Neuronal stem cell (in vitro differentiated cells): Measurements from ENCODE around the gene MAST3.

Experiments used
- DNase-seq: peaks from one replicate; pipeline ENCODE4 v3.0.0-alpha.2; 2013; ENCODE audit warnings: low spot score
- H2AFZ ChIP-seq: one replicate; pipeline ENCODE4 v1.6.1; 2013; ENCODE audit warnings: mild to moderate bottlenecking, low read length, inconsistent platforms
- H2AK5ac ChIP-seq: 2 replicates; pipeline ENCODE4 v1.6.1; 2013; ENCODE audit warnings: low read depth, mild to moderate bottlenecking, inconsistent platforms, low read length, moderate library complexity, mixed read lengths
- H2BK120ac ChIP-seq: 2 replicates; pipeline ENCODE4 v1.6.1; 2013; ENCODE audit warnings: low read depth, mild to moderate bottlenecking, inconsistent platforms, low read length, moderate library complexity, mixed read lengths
- H2BK12ac ChIP-seq: one replicate; pipeline ENCODE4 v1.6.1; 2013; ENCODE audit warnings: low read length, inconsistent platforms
- H2BK15ac ChIP-seq: 2 replicates; pipeline ENCODE4 v1.6.1; 2013; ENCODE audit warnings: mild to moderate bottlenecking, low read length, inconsistent platforms, mixed read lengths
- H2BK5ac ChIP-seq: one replicate; pipeline ENCODE4 v1.6.1; 2013; ENCODE audit warnings: inconsistent platforms, mild to moderate bottlenecking, low read length, moderate library complexity
- H3K14ac ChIP-seq: one replicate; pipeline ENCODE4 v1.6.1; 2013; ENCODE audit warnings: low read length, inconsistent platforms
- H3K18ac ChIP-seq: 2 replicates; pipeline ENCODE4 v1.6.1; 2013; ENCODE audit warnings: low read length, inconsistent platforms
- H3K23ac ChIP-seq: 2 replicates; pipeline ENCODE4 v1.6.1; 2013; ENCODE audit warnings: low read depth, mild to moderate bottlenecking, mixed read lengths, low read length, inconsistent platforms; ENCODE audit not compliant: poor library complexity
- H3K27ac ChIP-seq: replicated peaks from 3 replicates; pipeline ENCODE4 v1.5.1; 2013; ENCODE audit warnings: low read length, inconsistent platforms
- H3K27me3 ChIP-seq, 3 experiments: 2 replicates each; pipeline ENCODE4 v1.6.1; 2013; ENCODE audit warnings: low read length in 3 of 3, mild to moderate bottlenecking in 2 of 3, inconsistent platforms in 1 of 3, low read depth in 1 of 3, mixed read lengths in 1 of 3, moderate library complexity in 1 of 3; ENCODE audit not compliant: control insufficient read depth in 3 of 3, insufficient read depth in 3 of 3
- H3K36me3 ChIP-seq, 2 donors: replicated peaks in 1 of 2; 2 replicates each; pipeline ENCODE4 v1.6.1; 2013; ENCODE audit warnings: low read length in 2 of 2; ENCODE audit not compliant: control insufficient read depth in 2 of 2, insufficient read depth in 2 of 2
- H3K4ac ChIP-seq: 2 replicates; pipeline ENCODE4 v1.6.1; 2013; ENCODE audit warnings: inconsistent platforms, mild to moderate bottlenecking, low read length, moderate library complexity
- H3K4me1 ChIP-seq, 2 donors: 1 replicate in 1 of 2; 2 replicates in 1 of 2; pipeline ENCODE4 v1.6.1; 2013; ENCODE audit warnings: low read length in 2 of 2, low read depth in 1 of 2; ENCODE audit not compliant: control insufficient read depth in 2 of 2, insufficient read depth in 1 of 2
- H3K4me2 ChIP-seq: one replicate; pipeline ENCODE4 v1.6.1; 2013; ENCODE audit warnings: mild to moderate bottlenecking, low read length, inconsistent platforms; ENCODE audit not compliant: insufficient read depth, poor library complexity, severe bottlenecking
- H3K4me3 ChIP-seq, 2 donors: 2 replicates each; pipeline ENCODE4 v1.5.1; 2013; ENCODE audit warnings: low read length in 2 of 2, mild to moderate bottlenecking in 2 of 2, inconsistent platforms in 1 of 2, moderate library complexity in 1 of 2
- H3K79me1 ChIP-seq: one replicate; pipeline ENCODE4 v1.6.1; 2013; ENCODE audit warnings: low read depth, mild to moderate bottlenecking, inconsistent platforms, low read length, moderate library complexity
- H3K9ac ChIP-seq: one replicate; pipeline ENCODE4 v1.6.1; 2013; ENCODE audit warnings: mild to moderate bottlenecking, low read depth, low read length, inconsistent platforms; ENCODE audit not compliant: poor library complexity
- H3K9me3 ChIP-seq, 2 donors: replicated peaks in 1 of 2; 2 replicates each; pipeline versions ENCODE3 to v1.6.1; 2013; ENCODE audit warnings: low read length in 2 of 2, mild to moderate bottlenecking in 2 of 2, inconsistent platforms in 1 of 2, low read depth in 1 of 2, mixed read lengths in 1 of 2, moderate library complexity in 1 of 2; ENCODE audit not compliant: control insufficient read depth in 2 of 2, insufficient read depth in 1 of 2
- H4K8ac ChIP-seq: one replicate; pipeline ENCODE4 v1.6.1; 2013; ENCODE audit warnings: low read depth, mild to moderate bottlenecking, inconsistent platforms, low read length, moderate library complexity
- H4K91ac ChIP-seq: one replicate; pipeline ENCODE4 v1.6.1; 2013; ENCODE audit warnings: low read length, low read depth, mild to moderate bottlenecking, inconsistent platforms; ENCODE audit not compliant: poor library complexity
- WGBS, 2 donors: extraction: QIAGEN DNeasy Blood & Tissue Kit; methylation state at CpG; one replicate each; pipeline ENCODE4 v1.1.7; 2013; ENCODE audit warnings: missing lambda C conversion rate in 2 of 2, mixed read lengths in 1 of 2; ENCODE audit not compliant: insufficient read length in 2 of 2, insufficient replicate concordance in 1 of 2; ENCODE audit errors: extremely low coverage in 2 of 2; 5-methylcytosine and 5-hydroxymethylcytosine counted together

MAST3 gene

GRCh38 chr19:18107235-18107634 lies 9.7 kb downstream of the MAST3 start:
- no peak overlapping the region for H2BK12ac ChIP-seq
- no peak overlapping the region for H2AFZ ChIP-seq
- no peak overlapping the region for H2AK5ac ChIP-seq
- H3K9ac ChIP-seq = no peak overlapping the region
- no peak overlapping the region for H3K23ac ChIP-seq
- no peaks in the 10 kb centered on the region for H3K9me3 ChIP-seq
- H3K36me3 ChIP-seq = no peaks in the 10 kb centered on the region
- no peak overlapping the region for H2BK15ac ChIP-seq
- H3K27me3 ChIP-seq = peaks cover 0 to 24% (median 15%) of the 10 kb centered on the region in 3 experiments
- no peaks in the 10 kb centered on the region for H3K79me1 ChIP-seq
- no peak overlapping the region for H3K4me3 ChIP-seq
- no peak overlapping the region for H3K27ac ChIP-seq
- no peak overlapping the region for H2BK120ac ChIP-seq
- no peak overlapping the region for H3K18ac ChIP-seq
- H3K4ac ChIP-seq = no peak overlapping the region
- no peak overlapping the region for H3K14ac ChIP-seq
- DNase-seq = no peak
- no peak overlapping the region for H2BK5ac ChIP-seq
- peaks cover 5 to 10% of the 10 kb centered on the region in 2 donors for H3K4me1 ChIP-seq
- WGBS, 2 donors = no CpG with 5 or more reads among the region's 9 CpGs
- no peak overlapping the region for H4K8ac ChIP-seq
- H3K4me2 ChIP-seq = no peak overlapping the region
- H4K91ac ChIP-seq = no peak overlapping the region

GRCh38 chr19:18108897-18109296 lies 11.3 kb downstream of the MAST3 start:
- WGBS, 2 donors = no CpG with 5 or more reads among the region's 2 CpGs
- Histone ChIP-seq H3K36me3 (no peaks in the 10 kb centered on the region), H3K27me3 (peaks cover 0 to 24% (median 15%) of the 10 kb centered on the region in 3 experiments), H2AFZ (no peak overlapping the region), H2AK5ac (peak overlapping the region; percentile 68), H3K27ac (no peak overlapping the region), H3K23ac (peak overlapping the region; percentile 91), H4K91ac (no peak overlapping the region), H3K79me1 (no peaks in the 10 kb centered on the region), H3K9me3 (no peaks in the 10 kb centered on the region), H3K14ac (no peak overlapping the region), H3K4ac (no peak overlapping the region), H2BK12ac (no peak overlapping the region), H3K18ac (peak overlapping the region; percentile 5), H3K4me3 (no peak overlapping the region), H3K9ac (peak overlapping the region; percentile 88), H2BK15ac (peak overlapping the region; percentile 21), H2BK120ac (no peak overlapping the region), H3K4me1 (peaks cover 5 to 10% of the 10 kb centered on the region in 2 donors), H2BK5ac (peak overlapping the region; percentile 73), H3K4me2 (peak overlapping the region; percentile 4), H4K8ac (no peak overlapping the region)
- DNase-seq = no peak

DNA sequence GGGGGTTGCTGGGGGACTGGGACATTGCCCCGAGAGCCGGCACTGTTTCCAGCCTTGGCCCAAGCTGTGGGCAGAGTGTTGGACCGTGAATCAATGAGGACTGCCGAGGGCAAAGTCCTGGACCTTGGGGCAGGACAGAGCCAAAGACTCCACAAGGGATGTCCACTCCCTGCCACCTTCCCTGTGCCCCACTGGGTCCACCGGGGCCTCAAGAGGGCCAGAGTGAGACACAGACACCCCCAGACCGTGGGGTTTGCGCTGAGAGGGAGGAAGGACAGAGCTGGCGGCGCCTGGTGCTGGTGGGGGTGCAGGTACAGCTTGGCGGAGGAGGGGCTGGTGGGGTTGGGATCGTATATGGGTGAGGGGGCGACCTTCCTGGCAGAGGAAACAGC lies 11.8 kb downstream of the MAST3 start:
- peak overlapping the region; percentile 68 for H2AK5ac ChIP-seq
- peak overlapping the region; percentile 73 for H2BK5ac ChIP-seq
- H3K14ac ChIP-seq = peak overlapping the region; percentile 84
- peak overlapping the region; percentile 21 for H2BK15ac ChIP-seq
- H3K79me1 ChIP-seq = no peaks in the 10 kb centered on the region
- peak overlapping the region; percentile 88 for H3K9ac ChIP-seq
- H4K8ac ChIP-seq = no peak overlapping the region
- peak overlapping the region; percentile 96 for H3K18ac ChIP-seq
- peak overlapping the region; percentile 64 for H4K91ac ChIP-seq
- H3K27ac ChIP-seq = no peak overlapping the region
- no CpG with 5 or more reads among the region's 12 CpGs for WGBS, 2 donors
- peak overlapping the region; percentile 91 for H3K23ac ChIP-seq
- peaks cover 5 to 10% of the 10 kb centered on the region in 2 donors for H3K4me1 ChIP-seq
- no peak overlapping the region for H3K4ac ChIP-seq
- peak overlapping the region; percentile 96 for H3K4me2 ChIP-seq
- H2BK120ac ChIP-seq = no peak overlapping the region
- H3K4me3 ChIP-seq = peak overlapping the region; percentile 61 to 82
- H2AFZ ChIP-seq = peak overlapping the region; percentile 98
- no peak for DNase-seq
- H3K9me3 ChIP-seq = no peaks in the 10 kb centered on the region
- peaks cover 0 to 24% (median 15%) of the 10 kb centered on the region in 3 experiments for H3K27me3 ChIP-seq
- H2BK12ac ChIP-seq = no peak overlapping the region
- H3K36me3 ChIP-seq = no peaks in the 10 kb centered on the region

DNA sequence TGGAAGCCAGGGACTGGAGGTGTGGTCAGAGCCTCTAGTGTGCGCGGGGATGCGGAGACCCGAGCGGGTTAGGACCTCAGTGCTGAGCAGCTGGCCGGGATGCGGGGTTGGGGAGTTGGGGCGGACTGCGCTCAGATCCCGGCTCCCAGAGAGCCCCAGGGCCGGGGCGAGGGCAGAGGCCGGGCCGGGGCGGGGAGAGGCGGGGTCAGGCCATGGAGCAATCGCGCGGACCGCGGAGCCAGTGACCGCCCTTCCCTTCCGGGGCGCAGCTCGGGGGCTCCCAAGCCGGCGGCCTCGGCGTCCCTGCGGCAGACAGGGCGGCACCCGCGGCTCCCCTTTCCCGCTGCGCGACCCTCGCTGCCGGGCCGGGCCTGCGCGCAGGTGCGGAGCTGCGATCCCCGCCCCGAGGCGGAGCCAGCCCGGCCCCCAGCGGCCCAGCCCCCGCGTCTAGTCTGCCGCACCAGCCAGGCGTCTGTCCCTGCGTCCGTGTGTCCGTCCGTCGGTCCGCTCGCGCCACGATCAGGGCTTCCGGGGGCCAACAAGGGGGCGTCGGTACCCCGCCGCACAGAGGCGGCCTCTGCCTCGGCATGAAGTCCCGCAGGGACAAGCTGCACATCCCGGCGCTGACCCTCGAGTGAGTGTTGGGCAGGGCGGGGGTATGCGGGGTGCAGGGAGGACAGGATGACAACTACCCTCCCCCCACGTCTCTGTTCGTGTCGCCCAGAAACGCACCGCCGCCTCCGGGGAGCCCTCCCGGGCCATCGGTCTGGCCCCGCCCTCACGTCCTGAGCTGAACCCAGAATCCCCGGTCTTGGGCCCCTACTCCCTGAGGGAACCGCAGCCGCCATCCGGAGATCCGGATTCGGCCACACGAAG lies 12.4 kb downstream of the MAST3 start:
- Histone ChIP-seq H2BK5ac (peak overlapping the region; percentile 82), H3K18ac (peak overlapping the region; percentile 96), H3K14ac (peak overlapping the region; percentile 98), H3K79me1 (no peaks in the 10 kb centered on the region), H3K36me3 (no peaks in the 10 kb centered on the region), H2BK15ac (peak overlapping the region; percentile 89), H3K23ac (peak overlapping the region; percentile 91), H2BK12ac (peak overlapping the region; percentile 41), H3K9me3 (no peaks in the 10 kb centered on the region), H3K9ac (peak overlapping the region; percentile 88), H3K27me3 (peaks cover 0 to 24% (median 15%) of the 10 kb centered on the region in 3 experiments), H4K91ac (peak overlapping the region; percentile 64), H3K4me1 (peaks cover 5 to 10% of the 10 kb centered on the region in 2 donors), H2AK5ac (peak overlapping the region; percentile 68), H4K8ac (no peak overlapping the region), H3K4me2 (peak overlapping the region; percentile 96), H2AFZ (peak overlapping the region; percentile 98), H2BK120ac (peak overlapping the region; percentile 87), H3K4ac (no peak overlapping the region), H3K4me3 (peak overlapping the region; percentile 61 to 82), H3K27ac (no peak overlapping the region)
- no CpG with 5 or more reads among the region's 92 CpGs for WGBS, 2 donors
- no peak for DNase-seq
